C1 segment of cervical spinal cord (tissue), 14 donors: ENCODE data around the gene ARSA.

Experiments used
- DNase-seq, 14 donors: peaks; one replicate each; lab custom pipeline; 2025; lab: John Stamatoyannopoulos, UW

The ARSA gene

DNA sequence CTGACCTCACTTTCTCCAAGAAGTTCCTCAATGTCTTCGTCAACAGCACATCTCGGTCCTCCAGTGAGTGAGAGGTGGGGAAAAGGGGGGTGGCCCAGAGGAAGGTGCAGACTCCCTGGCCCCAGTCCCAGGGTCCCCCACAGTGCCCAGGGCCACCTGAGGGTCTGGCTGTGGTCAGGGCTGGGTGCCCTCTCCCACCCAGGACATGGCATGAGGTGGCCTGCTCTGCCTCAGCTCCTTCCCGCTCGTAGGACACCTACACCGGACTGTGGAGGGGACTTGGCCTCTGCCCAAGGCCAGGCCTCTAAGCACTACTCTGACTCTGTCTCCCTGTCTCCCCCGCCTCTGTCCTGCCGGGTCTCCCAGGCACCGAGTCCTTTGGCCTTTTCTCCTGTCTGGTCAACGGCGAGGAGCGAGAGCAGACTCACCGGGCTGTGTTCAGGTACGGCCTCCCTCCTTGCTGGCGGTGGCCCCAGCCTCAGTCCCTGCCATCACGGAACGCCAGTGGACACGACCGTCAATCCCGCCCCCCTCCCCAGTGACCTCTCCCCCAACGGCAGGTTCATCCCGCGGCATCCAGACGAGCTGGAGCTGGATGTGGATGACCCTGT lies 22.8 kb downstream of the ARSA start:
- DNase-seq = no peak

DNA sequence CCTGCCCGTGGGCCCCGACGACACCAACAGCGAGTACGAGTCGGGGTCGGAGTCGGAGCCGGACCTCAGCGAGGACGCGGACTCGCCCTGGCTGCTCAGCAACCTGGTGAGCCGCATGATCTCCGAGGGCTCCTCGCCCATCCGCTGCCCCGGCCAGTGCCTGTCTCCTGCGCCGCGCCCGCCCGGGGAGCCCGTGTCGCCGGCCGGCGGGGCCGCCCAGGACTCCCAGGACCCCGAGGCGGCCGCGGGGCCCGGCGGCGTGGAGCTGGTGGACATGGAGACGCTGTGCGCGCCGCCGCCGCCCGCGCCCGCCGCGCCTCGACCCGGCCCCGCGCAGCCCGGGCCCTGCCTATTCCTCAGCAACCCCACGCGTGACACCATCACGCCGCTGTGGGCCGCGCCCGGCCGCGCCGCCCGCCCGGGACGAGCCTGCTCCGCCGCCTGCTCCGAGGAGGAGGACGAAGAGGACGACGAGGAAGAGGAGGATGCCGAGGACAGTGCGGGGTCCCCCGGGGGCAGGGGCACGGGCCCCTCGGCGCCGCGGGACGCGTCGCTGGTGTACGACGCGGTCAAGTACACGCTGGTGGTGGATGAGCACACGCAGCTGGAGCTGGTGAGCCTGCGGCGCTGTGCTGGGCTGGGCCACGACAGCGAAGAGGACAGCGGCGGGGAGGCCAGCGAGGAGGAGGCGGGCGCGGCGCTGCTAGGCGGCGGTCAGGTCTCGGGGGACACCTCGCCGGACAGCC lies 23.5 kb downstream of the ARSA start:
- DNase-seq = no peak

DNA sequence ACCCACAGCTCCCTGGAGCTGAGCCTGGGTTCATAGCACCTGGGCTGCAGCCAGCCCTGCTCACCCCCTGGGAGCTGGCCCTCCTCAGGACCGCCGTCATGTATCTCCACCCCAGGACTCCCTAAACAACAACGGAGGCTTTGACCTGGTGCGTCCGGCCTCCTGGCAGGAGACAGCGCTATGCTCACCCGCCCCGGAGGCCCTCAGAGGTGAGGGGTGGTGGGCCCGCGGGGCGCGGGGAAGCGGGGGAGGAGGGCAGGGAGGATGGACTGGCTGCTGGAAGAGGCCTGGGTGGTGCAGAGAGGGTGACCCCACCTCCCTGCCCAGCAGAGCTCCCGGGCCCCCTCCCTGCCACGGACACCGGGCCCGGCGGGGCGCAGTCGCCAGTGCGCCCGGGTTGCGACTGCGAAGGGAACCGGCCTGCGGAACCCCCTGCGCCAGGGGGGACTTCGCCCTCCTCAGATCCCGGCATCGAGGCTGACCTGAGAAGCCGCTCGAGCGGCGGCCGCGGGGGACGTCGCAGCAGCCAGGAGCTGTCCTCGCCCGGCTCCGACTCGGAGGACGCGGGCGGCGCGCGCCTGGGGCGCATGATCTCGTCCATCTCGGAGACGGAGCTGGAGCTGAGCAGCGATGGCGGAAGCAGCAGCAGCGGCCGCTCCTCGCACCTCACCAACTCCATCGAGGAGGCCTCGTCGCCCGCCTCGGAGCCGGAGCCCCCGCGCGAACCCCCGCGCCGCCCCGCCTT lies 24.3 kb downstream of the ARSA start:
- DNase-seq = no peak

DNA sequence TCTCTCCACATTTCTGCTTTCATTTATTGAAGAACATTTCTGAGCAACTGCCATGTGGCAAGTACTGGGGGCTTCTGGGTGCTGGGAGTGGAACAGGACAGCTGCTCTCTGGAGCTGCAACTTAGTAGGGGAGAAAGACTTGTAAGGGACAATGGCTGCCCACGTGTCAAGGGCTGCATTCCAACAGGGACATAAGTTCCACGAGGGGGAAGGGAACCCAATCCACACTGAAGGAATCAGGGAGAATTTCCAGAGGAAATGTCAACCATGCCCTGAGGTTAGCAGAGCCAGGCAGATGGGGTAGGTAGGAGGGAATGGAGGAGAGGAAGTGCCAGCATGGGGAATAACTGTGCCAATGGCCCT lies 25.6 kb downstream of the ARSA start:
- no peak for DNase-seq

DNA sequence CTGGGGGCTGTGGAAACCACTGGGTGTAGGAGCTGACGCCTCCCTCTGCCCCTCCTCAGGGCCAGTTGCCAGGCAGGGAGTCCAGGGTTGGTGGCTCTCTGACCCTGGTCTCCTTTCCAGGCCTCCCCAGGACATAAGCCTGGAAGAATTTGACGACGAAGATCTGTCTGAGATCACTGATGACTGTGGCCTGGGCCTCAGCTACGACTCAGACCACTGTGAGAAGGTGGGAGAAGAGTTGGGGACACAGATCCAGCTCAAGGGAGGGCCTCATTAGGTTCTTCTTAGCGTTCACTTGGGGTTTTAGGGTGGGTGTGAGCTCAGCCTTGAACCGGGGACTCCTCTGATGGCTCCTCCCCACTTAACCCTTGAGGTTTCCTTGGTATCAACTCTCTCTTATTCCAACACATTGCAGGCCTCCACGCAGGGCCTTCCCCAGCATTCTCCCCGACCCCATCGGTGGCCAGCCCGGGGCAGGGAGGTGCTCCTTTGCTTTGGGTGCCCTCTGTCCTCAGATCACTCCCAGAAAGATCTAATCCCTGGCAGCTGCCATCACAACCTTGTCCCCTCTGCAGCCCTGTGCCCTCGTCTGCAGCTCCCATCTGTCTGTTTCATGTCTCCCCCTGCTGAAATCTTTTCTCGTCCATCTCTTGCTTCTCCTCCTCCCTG lies 26.1 kb downstream of the ARSA start:
- DNase-seq = no peak

DNA sequence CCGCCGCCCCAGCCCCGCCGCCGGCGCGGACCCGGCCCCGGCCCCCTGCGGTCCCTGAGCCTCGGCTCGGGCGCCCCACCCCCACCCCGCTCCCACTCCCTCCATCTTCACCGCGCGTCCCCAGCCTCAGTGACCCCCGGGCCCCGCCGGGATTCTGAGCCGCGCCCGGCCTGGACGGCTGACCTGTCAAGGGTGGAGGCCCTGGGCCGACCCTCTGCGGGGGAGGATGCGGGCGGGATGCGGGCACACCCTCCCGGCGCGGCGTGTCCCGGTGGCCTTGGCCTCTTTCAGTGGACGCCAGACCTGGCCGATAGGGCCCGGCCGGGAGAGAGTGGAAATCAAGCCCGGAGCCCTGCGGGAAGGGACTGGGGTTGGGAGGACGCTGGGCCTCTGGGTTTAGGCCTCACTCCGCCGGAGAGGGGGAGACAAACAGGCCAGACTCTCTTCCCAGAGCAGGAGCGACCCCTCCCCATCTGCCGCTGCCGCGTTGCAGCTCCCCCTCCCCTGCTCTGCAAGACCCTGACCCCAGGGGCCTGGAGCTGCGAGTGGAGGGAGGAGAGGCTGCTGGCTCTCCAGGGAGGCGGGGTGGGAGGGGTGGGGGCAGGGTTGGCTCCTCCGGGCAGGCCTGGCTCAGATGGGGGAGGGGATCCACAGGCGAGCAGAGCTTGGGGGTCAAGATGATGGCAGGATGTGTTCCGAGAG lies 26.8 kb downstream of the ARSA start:
- no peak for DNase-seq

DNA sequence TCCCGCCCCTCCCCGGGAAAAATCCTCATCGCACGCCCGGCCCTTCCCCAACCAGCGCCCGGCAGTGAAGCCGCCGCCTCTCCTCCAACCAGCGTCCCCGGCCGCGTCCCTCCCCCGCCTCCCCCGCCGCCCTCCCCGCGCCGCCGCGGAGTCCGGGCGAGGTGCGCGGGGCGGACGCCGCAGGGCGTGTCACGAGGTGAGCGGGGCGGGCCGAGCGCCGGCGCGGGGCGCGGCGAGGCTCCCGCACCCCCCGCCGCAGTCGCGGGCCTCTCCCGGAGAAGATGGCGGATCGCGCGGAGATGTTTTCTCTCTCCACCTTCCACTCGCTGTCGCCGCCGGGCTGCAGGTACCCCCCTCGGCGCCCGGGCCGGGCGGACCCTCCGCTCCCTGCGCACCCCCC lies 27.4 kb downstream of the ARSA start, which contains the start of gene MAPK8IP2:
Gene MAPK8IP2, plus strand, starts transcription at position 256 of the 400 bp plus-strand sequence. Its CDS starts 26 bp downstream, at position 282.
- peak in 1 of 14 donors; percentile 70 for DNase-seq

DNA sequence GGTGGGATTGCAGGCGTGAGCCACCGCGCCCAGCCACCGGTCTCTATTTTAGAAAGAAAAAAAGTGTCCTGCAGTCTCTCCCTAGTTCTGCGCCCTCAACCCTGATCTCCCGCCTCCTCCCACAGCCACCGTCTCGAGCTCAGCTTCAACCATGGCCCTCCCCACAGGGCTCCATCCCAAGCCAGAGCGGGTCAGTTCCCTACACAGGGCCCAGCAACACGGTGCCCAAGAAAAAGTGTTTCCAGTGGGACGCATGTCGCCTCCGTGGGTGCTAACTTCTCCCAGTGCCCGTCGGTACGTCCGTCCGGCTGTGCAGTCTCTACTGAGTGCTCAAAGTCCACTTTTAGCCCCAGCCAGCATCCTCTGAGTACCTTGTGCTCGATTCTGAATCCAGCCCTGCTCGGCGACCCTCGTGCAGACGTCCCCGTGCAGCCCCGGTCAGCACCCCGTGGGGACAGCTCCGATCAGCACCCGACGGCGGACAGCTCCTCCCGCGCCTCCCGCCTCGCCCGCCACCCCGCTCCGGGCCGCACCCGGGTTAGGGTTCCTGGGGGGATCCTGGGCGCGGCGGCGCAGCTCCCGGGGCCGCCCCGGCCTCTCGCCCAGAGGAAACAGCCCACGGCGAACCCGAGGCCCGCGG lies 28.0 kb downstream of the ARSA start:
- DNase-seq = peak in 2 of 14 donors; percentile 25 to 46

DNA sequence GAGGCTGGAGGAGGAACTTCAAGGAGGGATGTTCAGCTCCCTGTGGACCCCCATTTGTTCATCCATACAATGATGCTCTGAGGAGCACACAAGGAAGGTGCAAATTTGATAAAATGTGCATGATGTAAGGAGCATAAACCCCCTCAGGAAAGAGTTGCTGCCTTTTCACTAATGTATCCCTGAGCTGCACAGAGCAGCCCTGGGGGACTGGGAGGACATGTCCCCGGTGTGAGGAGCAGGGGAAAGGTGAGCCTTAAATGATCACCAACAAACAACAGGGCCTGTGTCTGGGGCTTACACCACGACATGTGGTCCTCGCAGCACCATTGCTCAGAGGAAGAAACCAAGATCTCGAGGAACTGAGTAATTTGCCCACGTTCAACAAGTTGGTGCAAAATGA lies 30.9 kb downstream of the ARSA start:
- no peak for DNase-seq

DNA sequence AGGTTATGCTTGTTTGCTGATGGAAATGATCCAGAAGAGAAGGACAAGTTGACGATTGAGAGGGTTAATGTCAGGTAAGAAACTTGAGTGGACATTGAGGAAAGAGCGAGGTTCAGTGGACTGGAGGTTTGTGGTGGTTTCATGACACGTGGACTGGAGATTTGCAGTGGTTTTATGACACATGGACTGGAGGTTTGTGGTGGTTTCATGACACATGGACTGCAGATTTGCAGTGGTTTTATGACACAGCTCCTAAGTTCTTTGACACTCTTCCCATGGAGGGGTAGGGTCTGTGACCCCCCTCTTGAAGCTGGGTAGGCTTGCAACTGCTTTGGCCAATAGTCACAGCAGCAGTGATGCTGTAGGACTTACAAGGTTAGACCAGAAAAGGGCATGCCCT lies 32.8 kb downstream of the ARSA start:
- no peak for DNase-seq

DNA sequence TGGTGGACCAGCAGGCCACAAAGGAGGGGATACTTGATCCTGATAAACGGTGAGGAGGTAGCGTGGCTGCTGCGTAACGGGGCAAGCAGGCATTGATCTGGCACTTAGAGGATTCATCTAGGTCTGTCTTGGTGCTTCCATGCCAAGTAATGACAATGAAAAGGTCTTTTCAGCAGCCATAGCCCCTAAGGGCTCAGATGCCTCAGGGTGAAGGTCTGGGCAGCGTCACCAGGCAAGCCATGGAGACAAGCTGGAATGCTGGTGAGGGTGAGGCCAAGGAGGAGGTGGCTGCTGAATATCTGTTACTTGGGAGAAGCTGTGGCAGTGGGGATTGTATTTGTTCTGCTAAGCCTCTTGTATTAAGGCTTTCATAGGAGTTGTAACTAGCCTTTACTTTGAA lies 40.5 kb downstream of the ARSA start:
- DNase-seq = no peak

DNA sequence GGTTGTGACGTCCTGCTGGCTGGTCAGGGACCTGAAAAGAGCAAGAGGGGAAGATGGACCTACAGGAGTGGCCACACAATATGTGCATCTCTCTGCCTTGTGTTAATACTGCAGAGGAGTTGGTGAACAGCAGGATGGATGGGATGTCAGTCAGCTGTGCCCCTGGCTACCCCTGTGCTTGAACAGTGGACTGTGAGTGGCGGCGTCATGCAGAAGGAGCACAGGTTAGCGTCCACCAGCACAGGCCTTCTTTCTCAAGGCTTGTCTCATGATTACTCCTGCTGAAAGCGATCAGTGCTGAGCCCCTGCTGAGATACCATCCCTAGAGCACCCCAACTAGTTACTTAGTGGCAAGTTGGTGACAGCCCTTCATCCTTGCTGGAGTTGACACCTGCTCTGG lies 41.5 kb downstream of the ARSA start:
- no peak for DNase-seq

DNA sequence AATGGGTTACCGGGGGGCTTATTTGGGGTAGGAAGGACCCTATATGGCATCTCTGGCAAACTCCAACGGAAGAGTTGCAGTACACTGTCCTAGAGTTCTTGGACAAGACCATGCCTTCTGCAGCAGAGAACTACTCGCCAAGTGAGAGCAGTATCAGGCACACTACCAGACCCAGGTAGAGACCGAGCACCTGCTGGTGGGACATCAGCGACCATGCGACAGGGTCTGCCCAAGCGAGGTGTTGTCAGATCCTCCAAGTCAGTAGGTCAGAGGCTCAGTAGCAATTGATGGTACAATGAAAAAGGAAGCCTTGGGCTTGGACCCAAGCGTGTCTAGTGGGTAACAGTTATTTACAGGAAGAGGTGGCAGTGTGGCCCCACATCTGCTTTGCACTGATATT lies 42.2 kb downstream of the ARSA start:
- no peak for DNase-seq

DNA sequence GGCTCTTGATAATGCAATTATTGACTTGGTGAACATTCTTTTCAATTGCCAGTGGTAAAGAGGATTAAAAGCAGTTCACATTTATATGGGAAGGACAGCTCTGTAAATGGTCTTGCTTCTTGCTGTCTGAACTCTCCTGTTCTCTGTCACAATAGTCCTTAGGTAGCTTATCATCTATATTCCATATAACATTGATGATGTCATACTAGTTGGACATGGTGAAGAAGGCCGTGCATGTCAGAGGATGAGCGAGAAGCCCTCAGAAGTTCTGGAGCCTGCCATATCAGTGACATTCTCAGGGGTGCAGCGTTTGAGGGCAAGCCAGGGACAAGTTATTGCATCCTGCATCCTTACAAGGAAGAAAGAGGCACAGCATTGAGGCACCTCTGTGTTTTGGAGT lies 42.7 kb downstream of the ARSA start:
- no peak for DNase-seq

DNA sequence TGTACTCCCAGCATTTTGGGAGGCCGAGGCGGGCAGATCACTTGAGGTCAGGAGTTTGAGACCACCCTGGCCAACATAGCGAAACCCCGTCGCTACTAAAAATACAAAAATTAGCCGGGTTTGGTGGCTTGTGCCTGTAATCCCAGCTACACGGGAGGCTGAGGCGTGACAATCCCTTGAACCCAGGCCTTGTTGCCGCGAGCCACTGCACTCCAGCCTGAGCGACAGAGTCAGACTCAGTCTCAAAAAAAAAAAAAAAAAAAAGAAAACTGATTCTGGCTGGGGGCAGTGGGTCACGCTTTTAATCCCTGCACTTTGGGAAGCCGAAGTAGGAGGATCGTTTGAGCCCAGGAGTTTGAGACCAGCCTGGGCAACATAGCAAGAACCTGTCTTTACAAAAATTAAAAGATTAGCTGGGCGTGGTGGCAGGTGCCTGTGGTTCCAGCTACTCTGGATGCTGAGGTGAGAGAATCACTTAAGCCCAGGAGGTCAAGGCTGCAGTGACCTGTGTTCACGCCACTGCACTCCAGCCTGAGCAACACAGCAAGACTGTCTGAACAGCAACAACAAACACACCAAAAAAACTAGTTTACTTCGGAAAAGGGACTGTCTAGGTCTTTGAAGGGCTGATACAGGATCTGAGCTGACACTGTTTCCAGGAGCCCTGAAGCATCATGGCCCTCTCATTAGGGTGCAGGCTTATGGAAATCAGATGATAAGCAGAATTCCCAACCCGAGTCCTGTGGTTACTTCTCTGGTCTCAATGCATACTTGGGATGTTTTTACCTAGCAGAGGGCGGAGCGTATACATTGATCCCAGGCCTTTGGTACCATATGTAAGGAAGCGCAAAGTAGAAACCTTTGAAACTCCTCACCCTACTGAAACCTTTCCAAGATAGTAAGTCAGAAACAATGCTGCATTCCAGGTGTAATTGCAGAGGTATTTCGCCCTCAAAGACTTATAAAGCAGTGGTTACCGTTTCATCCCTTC lies 43.6 kb downstream of the ARSA start:
- DNase-seq = no peak

DNA sequence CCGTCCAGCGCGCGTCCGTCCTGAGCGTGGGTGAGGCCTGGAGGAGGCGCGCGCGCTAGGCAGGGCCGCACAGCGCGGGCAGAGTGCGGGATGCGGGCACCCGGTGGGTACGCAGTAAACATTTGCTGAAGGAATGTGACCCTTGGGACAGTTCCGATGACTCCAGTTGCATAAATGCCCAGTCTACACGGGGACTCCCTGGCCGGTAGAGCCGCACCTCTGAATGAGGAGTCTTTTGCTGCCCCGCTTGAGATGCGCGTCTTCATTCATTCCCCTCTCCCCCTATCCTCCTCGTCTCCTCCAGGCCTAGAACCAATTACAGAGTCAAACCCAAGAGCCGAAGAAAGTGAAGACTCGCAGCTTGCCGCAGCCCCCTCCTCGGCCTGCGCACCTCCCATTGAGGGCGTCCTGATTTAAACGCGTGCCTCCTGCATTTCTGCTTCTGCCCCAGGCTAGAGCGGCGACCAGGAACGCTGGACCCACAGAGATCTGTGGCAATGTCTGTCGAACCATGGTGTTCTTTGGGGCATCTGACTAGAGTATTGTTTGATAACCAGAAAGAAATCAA lies 44.6 kb downstream of the ARSA start:
- DNase-seq = peak in 1 of 14 donors; percentile 42

DNA sequence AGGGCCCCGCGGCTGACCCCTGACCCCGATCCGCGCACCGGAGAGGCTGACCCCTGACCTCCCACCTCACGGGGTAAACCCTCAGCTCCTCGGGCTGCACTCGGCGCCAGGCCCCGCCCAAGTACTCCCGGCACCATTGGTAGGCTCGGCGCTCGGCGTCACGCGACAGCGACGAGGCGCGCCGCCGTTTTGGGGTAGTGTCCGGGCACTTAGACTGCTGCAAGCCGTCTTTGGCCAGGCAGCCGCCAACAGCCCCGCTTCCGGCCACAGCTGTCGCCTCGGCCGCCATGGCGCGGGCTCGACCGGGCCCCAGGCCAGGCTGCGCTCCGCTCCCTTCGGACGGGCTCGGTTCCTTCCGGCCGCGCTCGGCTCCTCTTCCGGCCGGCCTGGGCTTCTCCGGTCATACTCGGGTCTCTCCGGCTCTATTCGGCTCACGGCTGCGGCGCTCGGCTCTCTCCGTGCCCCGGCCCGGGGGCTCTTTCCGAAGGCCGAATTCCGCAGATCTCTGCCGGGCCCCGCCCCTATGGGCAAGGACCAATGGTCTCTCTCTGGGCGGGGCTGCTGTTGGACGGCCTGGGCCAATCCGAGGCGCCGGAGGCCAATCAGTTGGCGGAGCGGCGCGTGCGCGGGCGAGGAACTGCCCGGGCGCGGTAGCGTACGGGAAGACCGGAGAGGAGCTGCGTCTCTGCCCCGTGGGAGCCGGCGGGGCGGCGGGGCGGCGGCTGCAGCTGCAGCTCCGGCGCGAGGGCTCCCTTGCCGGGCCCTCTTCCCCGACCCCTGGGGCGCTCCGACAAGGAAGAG lies 45.3 kb downstream of the ARSA start, which contains the start of gene CHKB:
Gene CHKB, minus strand, starts transcription at position 357 of the 801 bp plus-strand sequence. Its CDS starts 68 bp downstream, at position 289.
- DNase-seq = peak; percentile 71 to 99 (median 98)

DNA sequence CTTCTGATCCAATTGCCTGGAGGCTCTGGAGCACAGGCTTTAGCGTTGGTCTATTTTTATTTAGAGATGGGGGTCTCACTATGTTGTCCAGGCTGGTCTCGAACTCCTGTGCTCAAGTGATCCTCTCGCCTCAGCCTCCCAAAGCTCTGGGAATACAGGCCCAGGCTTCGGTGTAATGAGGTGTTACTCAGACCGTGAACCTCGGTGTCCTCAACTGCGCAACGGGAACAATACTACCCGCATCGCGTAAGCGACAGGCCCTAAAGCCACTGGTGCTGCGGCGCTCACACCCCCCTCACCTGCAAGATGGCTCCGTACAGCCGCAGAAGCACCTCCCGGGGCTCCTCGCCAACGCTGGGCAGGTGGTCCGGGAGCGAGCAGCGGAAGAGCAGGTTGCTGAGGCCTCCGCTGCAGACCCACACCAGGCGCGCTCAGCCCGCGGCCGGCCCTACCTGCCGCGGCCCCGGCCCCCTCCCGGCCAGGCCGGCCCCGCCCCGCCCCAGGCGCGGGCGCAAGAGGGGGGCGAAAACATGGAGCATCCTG lies 45.9 kb downstream of the ARSA start:
- DNase-seq = no peak
